Stimulated activated CD4-positive, alpha-beta T cell treated with anti-CD3 and anti-CD28 coated beads, TNF-alpha, amount 100 ng/mL, for 24 hours (primary cell): Measurements from ENCODE around the gene MOB1B.
A peak's percentile ranks its signal among the peaks of the same experiment; 100 is the strongest.
"Not testable (repeated sequence)": the region's sequence is repeated elsewhere in the genome, so short reads cannot be mapped to it uniquely, and the experiment has no call there.

Experiments
- DNase-seq, 3 experiments: peaks; one replicate each; pipeline ENCODE4 v3.0.0-alpha.2; 2020; ENCODE audit warnings: low read depth in 3 of 3

MOB1B gene

DNA sequence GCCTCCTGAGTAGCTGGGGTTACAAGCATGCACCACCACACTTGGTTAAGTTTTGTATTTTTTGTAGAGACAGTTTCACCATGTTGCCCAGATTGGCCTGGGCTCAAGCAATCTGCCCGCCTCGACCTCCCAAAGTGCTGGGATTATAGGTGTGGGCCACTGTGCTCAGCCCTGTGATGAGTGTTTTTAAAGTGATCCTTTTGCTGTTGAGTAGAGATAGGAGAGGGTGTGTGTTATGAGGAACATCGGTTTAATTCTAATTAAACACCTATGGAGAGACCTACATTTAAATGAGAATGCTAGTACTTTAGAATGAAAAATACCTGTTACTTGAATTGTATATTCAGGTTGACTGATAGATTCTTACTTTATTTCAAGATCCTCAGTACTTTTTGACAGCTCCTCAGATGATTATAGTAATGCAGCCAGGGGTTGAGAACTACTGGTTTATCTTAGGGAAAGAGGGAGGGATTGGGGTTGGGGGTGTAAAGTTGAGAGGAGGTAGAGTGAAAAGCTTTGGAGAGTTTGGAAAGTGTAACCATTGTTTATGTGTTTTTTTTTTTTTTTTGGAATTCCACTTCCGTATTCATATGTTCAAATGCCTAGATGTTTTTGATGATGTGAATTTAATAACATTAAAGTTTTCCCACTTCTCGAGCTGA lies 54.5 kb downstream of the MOB1B start:
- no peak for DNase-seq

DNA sequence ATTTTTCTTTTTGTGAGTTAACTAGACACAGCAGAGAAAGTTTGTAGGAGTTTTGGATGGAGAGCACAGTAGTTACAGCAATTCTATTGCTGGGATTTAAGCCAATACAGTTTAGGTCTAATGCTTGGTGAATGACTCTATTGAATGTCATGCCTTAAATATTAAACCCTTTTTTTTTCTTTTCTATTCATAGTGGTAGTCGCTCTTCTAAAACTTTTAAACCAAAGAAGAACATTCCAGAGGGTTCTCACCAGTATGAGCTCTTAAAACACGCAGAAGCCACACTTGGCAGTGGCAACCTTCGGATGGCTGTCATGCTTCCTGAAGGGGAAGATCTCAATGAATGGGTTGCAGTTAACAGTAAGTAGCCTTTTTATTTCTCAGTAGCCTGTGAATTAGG lies 56.5 kb downstream of the MOB1B start:
- no peak for DNase-seq

DNA sequence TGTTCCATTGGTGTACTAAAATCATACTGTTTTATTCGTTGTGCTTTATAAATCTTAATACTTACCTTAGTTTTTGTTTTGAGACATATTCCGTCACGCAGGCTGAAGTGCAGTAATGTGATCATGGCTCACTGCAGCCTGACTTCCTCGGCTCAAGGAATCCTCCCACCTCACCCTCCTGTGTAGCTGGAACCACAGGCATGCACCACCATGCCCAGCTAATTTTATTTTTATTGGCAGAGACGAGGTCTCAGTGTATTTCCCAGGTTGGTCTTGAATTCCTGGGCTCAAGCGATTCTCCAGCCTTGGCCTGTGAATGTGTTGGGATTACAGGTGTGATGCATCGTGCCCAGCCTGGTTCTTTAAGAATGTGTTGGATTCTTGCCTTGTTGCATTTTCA lies 66.9 kb downstream of the MOB1B start:
- no peak for DNase-seq

DNA sequence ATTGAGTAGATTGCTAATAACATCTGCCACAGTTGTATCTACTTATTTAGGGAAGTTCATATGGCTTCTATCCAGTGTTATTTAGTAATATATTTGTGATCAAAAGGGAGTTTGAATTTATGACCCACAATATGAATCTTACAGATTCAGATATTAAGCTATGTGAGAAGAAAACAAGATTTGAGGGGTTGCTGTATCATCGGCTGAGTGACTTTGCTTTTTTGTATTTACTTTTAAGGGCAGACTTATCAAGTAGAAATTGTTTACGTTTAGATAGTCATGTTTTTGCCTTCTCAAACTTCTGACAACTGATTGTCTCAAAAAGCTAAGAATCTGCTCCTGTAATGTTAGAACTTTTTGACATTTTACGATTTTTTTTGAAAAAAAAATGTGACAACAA lies 74.1 kb downstream of the MOB1B start:
- DNase-seq: no peak

DNA sequence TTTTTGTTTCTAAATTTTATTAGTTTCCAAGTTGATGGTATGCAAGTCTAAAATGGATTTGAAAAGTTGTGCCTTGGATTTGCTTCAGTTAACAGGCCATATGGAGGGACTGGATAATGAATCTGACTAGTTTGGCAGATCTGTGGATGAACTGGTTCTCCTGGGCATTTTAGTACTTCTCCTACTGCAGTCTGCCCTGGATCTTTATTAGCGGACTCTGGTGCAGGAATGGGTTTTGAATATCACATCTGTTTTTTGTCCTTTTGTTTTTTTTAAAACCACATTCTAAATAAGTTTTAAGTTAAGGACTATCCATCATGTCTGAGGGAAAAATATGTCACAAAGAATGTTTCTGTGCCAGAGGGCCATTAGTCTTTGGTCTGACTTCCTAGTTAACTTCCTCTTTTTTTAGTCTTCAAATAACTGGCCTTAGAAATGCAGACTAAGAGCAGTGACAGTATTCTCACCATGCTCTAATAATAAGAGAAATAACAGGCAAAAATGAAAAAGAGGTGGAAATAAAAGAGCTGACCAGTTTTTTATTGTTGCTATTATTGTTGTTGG lies 77.4 kb downstream of the MOB1B start:
- no peak for DNase-seq

DNA sequence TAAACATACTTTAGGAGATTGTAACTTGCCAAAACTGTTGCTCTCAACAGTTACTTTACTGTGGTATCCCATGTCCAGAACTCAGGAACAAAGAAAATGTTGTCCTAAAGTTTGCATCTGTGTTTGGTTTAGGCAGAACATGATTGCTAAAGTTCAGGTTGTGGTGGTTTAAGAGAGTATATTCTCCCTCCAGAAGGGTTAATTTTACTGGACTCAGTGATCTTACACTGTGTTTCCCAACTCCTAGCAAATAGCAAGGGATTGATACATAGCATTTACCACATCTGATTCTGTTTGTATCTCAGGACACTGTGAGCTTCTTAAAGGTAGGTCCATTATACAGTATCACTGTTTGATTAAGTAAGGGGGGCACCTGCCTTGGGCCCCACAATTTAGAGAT lies 78.0 kb downstream of the MOB1B start:
- no peak for DNase-seq

DNA sequence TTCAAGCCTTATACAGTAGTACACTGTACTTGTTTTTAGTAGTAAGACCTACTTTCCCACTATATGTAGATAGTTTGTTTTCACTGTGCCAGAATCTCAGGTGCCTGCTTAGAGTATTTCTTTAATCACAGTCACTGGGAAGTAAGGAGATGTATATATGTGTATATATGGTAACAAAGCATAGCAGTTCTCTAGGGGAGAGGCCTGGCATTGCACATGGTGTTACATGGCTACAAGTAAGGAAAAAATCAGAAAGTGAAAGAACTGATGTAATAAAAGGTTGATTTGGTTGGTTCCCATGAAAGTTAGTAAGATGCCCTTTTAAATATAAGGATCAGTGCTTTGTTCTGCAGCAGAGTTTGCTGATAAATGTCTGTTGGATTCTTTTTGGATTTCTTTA lies 81.9 kb downstream of the MOB1B start:
- no peak for DNase-seq

DNA sequence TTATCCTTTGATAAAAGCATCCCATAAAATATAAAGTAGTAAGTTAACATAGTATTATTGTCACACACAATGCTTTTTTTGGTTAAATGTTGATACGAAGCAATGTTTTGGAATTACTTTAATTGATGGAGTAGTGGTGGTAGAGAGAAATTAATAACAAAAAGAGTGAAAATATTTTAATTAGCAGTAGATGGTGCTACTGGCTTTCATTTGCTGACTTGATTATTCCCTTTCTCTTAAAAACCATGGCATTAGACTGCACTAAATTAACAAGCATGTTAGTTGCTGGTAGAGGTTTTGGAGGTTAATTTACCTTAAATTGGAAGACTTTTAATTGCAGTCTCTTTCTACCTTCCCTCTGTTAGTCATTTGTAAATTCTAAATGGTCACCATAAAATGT lies 82.4 kb downstream of the MOB1B start:
- DNase-seq: no peak

DNA sequence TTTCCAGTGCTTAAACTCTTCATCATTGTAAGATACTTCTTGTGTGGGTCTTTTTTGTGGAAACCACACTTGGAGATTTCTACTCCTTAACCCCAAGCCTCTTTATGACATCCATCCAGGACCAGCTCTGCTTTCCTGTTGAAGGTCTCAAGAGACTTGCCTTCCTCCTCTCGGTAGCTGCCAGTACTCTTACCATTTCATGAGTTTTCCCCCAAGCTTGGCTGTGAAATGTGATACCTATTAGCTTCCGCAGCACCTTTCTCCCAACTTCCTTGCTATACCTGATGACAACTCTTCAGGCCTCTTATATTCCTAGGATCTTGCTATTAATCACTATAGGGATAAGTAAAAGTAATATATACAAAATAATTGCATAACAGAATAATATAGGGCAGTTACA lies 89.4 kb downstream of the MOB1B start:
- DNase-seq: no peak

DNA sequence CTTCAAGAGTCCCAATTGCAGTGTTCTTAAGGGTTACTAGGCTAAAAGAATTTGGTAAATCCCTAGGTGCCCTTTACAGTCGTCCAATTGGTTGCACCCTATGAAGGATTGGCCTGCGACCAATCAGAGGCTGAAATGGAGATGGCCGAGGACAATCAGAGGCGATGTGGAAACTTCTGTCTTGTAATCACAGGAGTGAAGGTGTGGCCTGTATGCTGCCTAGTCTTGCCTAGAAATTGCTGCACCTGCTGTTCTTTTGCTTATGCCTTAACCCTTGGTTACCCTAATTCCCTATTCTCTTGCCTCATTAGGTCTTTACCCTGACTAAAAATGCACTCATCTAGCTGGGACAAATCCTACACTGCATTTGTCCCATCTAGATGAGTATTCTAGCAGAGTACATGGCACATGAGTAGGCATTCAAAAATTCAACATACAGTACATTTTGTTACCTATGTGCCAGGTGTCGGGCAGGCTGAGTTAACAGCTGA lies 90.3 kb downstream of the MOB1B start:
- no peak for DNase-seq

DNA sequence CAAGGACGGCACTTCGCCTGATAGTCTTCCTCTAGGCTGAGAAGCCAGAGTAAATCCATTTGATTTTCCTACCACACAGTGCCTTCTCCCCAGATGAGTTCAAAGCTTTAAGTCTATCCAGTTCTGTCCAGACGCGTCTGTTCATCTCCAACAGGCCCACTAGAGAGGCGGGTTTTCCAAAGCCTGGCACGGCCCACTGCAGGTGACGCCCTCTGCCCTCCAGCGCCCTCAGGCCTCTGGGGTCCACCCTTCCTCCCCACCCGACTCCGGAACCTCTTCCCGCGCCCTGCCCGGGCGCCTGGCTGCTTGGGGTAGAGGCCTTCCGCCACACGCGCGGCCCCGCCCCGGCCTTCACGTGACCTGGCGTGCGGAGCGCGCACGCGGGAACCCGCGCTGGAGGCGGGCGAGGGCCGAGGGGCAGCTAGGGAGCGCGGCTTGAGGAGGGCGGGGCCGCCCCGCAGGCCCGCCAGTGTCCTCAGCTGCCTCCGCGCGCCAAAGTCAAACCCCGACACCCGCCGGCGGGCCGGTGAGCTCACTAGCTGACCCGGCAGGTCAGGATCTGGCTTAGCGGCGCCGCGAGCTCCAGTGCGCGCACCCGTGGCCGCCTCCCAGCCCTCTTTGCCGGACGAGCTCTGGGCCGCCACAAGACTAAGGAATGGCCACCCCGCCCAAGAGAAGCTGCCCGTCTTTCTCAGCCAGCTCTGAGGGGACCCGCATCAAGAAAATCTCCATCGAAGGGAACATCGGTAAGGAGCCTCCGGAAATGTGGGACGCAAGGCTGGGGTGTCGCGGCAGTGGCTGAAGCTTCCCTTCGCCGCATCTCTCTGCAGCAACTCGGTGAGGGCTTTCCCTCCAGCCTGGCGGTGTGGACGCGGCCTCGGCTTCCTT lies 91.3 kb downstream of the MOB1B start, which contains the start of gene DCK:
Gene DCK, plus strand, starts transcription at position 469 of the 888 bp plus-strand sequence. Its CDS starts 187 bp downstream, at position 656.
- DNase-seq: peak; percentile 72 to 87 (median 75)

DNA sequence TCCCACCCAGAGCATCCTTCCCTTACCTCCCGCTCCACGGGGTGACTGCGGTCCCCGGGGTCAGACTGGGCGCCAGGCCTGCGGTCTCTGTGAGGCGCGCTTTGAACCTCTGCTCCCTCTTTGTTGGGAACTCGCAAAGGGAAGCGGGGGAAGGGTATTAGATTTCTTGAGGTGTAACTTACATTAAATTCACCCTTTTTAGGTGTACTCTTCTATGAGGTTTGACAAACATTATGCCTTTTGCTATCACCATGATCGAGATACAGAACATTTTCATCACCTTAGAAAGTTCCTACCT lies 91.8 kb downstream of the MOB1B start:
- no peak for DNase-seq

DNA sequence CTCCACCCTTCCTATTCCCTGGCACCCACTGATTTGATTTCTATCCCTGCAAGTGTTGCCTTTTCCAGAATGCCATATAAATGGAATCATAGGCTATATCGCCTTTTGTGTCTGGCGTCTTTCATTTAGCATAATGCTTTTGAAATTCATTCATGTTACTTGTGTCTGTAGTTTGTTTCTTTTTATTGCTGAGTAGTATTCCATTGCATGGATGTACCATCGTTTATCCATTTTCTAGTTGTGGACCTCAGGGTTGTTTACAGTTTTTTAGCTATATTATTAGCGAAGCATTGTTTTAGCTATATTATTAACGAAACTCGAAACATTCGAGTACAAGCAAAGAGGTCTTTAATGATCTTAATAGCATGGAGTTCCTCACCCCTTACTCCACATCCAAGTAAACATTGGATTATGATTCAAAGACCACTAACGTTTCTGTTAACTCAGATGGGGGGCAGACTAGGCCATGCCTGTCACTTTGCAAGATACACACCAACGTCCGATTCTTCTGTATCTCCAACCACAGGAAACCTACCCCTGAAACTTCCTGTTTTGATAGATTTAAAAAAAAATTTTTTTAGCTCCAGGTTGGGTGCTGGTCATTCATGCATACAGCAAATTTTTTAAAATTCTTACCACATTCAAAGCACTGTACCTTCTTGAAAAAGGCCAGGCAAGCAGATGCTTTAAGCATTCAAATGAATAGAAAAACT lies 92.4 kb downstream of the MOB1B start:
- DNase-seq: no peak

DNA sequence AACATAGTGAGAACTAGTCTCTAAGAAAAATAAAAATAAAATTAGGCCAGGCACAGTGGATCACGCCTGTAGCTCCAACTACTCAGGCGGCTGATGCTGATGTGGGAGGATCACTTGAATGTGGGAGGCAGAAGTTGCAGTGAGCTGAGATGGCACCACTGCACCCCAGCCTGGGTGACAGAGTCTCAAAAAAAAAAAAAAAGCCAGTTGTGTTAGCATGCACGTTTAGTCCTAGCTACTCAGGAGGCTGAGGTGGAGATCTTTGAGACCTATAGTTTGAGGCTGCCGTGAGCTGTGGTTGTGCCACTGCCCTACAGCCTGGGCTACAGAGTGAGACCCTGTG lies 93.8 kb downstream of the MOB1B start:
- no peak for DNase-seq

DNA sequence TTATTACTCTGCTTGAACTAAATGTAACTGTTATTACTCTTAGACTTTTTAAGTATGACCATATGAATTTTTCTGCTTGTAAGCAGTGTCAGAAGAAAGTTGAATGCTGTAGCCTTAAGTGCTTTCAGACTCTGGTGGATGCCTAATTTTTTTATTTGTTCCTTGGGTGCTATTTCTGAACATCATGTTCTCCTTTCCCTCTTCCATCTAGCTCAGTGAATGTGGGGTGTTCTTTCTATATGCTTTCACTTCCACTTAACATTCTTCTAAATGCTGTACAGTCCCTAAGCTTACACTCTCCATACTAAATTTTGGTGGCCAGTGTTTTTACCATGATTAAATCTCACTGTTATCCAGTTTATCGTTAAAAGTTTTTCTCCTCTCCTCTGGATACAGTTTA lies 94.9 kb downstream of the MOB1B start:
- no peak for DNase-seq

DNA sequence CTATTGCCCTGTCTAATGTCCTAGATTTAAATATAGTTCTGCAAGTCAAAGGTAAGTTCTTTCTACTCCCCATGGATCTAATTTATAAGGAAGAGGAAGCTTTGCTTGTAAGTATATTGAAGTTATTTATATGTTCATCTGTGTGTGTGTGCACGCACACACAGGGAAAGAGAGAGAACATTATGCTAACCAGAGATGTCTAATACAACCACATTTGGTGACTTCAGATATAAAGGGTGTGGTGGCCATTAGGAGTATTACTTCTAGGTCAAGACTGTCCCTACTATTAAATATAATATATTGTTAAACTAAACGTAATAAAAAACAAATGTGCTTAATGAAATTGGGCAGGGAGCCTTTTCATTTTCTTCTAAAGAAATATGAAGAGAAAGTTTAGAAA lies 95.4 kb downstream of the MOB1B start:
- DNase-seq: no peak

DNA sequence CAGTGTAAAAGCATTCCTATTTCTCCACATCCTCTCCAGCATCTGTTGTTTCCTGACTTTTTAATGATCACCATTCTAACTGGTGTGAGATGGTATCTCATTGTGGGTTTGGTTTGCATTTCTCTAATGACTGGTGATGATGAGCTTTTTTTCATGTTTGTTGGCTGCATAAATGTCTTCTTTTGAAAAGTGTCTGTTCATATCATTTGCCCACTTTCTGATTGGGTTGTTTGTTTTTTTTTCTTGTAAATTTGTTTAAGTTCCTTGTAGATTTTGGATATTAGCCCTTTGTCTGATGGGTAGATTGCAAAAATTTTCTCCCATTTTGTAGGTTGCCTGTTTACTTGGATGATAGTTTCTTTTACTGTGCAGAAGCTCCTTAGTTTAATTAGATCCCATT lies 97.5 kb downstream of the MOB1B start:
- not testable (repeated sequence) for DNase-seq

DNA sequence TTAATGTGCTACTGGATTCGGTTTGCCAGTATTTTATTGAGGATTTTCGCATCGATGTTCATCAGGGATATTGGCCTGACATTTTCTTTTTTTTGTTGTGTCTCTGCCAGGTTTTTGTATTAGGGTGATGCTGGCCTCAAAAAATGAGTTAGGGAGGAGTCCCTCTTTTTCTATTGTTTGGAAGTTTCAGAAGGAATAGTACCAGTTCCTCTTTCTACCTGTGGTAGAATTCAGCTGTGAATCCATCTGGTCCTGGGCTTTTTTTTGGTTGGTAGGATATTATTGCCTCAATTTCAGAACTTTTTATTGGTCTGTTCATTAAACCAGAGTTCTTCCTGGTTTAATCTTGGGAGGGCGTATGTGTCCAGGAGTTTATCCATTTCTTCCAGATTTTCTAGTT lies 99.2 kb downstream of the MOB1B start:
- not testable (repeated sequence) for DNase-seq

DNA sequence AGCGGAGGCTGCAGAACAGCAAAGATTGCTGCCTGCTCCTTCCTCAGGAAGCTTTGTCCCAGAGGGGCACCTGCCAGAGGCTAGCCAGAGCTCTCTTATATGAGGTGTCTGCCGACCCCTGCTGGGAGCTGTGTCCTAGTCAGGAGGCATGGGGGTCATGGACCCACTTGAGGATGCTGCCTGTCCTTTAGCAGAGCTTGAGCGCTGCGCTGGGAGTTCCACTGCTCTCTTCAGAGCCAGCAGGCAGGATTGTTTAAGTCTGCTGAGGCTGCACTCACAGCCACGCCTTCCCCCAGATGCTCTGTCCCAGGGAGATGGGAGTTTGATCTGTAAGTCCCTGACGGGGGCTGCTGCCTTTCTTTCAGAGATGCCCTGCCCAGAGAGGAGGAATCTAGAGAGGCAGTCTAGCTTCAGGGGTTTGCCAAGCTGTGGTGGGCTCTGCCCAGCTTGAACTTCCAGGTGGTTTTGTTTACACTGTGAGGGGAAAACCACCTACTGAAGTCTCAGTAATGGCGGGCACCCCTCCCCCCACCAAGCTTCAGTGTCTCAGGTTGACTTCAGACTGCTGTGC lies 102.2 kb downstream of the MOB1B start:
- DNase-seq: peak in 1 of 3 experiments; percentile 25

DNA sequence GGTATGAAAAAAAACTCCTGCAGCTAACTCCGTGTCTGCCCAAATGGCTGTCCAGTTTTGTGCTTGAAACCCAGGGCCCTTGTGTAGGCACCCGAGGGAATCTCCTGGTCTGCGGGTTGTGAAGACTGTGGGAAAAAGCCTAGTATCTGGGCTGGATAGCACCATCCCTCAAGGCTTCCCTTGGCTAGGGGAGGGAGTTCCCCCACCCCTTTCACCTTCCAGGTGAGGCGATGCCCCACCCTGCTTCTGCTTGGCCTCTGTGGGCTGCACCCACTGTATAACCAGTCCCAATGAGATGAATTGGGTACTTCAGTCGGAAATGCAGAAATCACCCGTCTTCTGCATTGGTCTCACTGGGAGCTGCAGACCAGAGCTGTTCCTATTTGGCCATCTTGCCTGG lies 102.9 kb downstream of the MOB1B start:
- not testable (repeated sequence) for DNase-seq

DNA sequence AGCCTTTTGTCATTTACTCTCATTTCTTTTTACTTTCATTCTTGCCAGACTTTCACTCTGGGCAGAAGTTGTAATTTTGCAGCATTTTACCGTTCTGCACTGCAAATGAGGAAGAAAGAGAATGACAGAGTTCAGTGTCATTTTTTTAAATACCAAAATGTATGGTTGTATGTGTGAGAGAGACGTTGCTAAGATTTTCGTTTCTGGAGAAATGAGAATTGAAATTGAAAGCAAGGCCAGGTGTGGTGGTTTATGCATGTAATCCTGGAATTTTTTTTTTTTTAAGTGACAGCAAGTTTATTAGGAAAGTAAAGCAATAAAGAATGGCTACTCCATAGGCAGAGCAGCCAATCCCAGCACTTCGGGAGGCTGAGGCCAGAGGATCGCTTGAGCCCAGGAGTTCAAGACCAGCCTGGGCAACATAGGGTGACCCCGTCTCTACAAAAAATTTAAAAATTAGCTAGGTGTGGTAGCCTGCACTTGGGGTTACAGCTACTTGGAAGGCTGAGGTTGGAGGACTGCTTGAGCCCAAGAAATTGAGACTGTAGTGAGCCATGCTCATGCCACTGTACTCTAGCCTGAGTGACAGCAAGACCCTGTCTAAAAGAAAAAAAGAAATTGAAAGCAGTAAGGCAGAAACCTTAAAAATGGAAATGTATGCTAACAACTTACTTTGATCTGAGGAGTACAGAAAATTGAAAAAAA lies 104.2 kb downstream of the MOB1B start:
- no peak for DNase-seq
